Measurements from ENCODE around the gene KIAA0319L.
"Not testable (repeated sequence)": the region's sequence is repeated elsewhere in the genome, so short reads cannot be mapped to it uniquely, and the experiment has no call there.

The KIAA0319L gene

DNA sequence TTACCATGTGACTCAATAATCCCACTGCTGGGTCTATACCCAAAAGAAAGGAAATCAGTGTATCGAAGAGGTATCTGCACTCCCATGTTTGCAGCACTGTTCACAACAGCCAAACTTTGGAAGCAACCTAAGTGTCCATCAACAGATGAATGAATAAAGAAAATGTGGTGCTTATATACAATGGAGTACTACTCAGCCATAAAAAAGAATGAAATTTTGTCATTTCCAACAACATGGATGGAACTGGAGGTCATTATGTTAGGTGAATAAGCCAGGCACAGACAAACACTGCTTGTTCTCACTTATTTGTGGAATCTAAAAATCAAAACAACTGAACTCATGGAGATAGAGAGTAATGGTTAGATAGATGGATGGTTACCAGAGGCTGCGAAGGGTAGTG lies 79.3 kb downstream of the KIAA0319L start:
- DNase-seq: no peak

- DNase-seq: no peak
Measured at GRCh38 chr1:35475856-35476674, 81.1 kb downstream of the KIAA0319L start.

GRCh38 chr1:35475356-35475755 lies 81.8 kb downstream of the KIAA0319L start:
- DNase-seq: no peak

DNA sequence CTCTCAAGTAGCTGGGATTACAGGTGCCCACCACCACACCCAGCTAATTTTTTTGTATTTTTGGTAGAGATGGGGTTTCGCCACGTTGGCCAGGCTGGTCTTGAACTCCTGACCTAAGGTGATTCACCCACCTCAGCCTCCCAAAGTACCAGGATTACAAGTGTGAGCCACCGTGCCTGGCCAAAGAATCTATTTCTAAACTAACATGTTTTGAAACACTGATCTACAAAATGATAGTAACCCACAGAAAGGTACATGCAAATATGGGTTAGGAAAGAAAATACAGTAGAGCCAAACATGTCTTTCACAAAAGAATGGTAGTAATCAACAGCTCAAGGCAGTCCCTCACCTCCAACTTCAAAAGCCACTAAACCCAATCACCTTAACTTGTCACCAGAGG lies 84.0 kb downstream of the KIAA0319L start:
- DNase-seq: not testable (repeated sequence)

DNA sequence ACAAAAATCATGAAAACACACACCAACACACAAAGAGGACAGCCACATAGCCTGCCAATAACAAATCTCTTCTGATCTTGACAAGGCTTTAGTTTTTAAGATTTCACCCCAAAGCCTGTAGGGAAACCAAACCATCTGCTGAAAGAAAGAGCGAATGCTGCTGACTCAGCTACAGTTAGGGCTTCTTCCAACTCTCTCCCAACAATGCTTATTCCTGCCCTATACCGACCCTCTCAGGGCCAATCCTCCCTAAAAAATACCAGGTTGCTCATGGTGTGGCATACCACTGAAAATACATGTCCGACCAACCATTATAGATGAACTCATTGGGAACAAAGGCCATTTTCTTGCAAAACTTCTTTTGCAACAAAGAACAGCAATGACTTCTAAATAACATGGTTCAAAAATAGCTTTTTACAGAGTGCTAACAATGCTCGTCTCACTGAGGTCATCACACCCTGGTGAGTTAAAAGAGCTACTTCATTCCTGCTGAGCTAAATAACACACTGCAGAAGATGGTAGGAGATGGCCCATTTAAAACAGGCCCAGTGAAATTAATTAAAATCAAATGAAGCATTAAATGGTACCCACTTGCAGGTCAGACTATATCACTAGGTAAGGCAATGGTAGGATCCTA lies 86.1 kb downstream of the KIAA0319L start:
- no peak for DNase-seq

DNA sequence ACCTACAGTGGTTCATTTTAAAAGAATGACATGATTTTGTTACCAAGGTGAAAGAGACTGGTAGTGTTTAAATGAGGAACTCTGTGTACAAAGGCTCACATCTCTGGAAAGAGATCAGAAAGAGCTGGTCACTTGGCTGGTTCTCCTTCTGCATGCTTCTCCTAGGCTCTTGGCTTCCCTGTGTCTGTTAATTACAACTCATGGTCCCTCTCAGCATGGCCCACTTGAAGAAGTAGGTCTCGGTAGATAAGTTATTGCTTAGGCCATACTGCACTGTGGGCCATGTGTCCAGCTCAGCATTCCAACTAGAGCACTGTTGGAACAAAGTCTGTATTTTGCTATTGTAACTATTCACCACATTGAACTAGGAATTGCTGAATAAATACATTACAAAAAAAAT lies 91.1 kb downstream of the KIAA0319L start:
- no peak for DNase-seq

GRCh38 chr1:35463749-35464148 lies 93.5 kb downstream of the KIAA0319L start:
- DNase-seq: not testable (repeated sequence)

DNA sequence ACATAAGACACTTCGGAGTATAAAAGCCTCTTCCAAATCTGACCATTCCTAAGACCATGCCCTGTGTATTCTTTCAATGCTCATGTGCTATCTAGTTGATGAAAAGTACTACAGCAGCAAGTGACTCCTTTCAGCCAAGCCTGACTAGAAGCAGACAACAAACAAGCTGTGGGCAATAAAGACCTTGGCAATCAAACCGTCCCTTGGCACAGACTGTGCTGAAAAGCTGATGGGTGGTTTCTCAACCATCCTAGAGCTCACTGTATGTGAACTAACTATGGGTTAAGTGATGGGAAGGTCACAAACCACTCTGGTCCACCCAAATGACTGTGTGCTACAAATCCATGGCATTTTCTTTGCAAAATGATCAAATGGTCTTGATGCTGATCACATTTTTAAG lies 94.0 kb downstream of the KIAA0319L start:
- DNase-seq: no peak

DNA sequence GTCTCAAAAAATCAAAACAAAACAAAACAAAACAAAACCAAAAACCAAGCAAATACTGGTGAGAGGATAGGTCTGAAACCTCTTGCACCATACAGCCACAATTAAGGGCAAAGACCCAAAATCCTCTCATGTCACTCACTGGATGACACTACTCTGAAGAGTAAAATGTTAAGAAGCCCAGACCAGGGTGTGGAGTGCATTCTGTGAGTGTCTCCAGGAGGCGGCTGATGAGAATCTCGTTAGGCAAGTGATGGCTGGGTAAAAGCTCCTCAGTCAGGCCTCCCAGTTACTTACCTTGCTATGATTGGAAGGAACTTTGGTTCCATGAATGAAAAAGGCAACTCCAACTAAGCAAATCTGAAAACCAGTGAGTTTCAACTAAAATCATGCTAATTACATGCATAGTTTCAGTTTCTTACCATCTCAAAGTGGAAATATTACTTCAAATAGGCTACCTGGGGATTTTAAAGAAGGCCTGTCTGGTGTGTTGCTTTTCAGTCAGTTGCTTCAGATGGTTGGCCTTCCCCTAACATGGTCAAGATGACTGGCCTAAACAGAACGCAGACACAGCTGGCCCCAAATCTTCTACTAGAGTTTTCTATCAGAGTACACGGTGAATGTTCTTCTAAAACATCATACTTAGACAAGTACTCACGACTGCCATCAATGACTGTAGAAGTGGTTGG lies 95.1 kb downstream of the KIAA0319L start:
- no peak for DNase-seq

DNA sequence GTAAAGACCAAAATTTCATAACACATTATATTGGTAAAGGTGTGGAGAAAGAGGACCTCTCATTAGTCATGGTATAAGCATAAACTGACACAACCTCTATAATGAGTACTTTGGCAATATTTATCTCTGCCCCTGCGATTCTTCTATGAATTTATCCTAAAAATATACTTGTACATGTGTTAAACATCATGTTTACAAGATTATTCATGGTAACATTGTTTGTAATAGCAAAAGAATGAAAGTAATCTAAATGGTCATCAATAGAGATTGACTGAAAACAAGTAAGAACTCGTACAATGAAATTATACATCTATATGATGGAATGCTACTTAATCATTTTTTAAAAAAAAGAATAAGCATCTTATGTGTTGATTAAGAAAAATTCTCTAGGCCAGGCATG lies 96.4 kb downstream of the KIAA0319L start:
- no peak for DNase-seq

- no peak for DNase-seq
Measured at GRCh38 chr1:35454616-35455015, 102.6 kb downstream of the KIAA0319L start.

DNA sequence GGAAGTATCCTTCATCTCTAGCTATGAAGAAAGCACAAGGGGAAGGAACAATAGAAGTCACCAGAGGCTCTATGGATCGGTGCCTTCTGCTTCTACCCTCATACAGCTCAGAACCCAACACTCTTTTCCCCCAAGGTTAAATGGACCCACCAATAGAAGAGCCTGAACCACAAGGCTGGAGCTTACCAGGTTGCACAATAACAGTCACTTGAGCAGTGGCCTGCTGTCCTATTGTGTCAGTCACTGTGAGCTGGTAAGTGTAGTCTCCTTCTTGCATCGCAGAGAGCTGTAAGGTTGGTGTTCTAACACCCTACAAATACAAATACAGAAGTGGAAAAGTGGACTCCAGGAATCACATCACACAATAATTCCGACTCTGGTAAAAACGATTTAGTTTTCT lies 103.0 kb downstream of the KIAA0319L start:
- DNase-seq: no peak

DNA sequence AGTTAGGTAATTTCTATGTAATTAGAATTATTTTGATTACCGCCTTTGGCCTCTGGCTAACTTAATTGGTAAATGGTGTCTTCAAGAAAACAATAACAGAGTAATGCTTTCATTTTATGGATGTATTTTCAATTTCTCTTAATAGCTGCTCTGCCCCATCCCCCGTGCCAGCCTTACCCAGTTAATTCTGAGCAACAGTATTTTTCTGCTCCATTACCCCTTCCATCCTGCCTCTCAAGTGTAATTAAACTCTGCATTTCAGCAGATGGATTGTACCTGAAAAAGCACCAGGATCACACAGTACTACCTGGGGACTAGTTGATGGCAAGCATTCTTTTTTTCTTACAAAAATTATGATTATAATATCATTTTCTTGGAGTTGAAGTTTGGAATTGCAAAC lies 104.2 kb downstream of the KIAA0319L start:
- DNase-seq: no peak

- DNase-seq: no peak
Measured at GRCh38 chr1:35452106-35452774, 105.0 kb downstream of the KIAA0319L start.

- peak; percentile 80 for DNase-seq
Measured at GRCh38 chr1:35451125-35451528, 106.1 kb downstream of the KIAA0319L start.

DNA sequence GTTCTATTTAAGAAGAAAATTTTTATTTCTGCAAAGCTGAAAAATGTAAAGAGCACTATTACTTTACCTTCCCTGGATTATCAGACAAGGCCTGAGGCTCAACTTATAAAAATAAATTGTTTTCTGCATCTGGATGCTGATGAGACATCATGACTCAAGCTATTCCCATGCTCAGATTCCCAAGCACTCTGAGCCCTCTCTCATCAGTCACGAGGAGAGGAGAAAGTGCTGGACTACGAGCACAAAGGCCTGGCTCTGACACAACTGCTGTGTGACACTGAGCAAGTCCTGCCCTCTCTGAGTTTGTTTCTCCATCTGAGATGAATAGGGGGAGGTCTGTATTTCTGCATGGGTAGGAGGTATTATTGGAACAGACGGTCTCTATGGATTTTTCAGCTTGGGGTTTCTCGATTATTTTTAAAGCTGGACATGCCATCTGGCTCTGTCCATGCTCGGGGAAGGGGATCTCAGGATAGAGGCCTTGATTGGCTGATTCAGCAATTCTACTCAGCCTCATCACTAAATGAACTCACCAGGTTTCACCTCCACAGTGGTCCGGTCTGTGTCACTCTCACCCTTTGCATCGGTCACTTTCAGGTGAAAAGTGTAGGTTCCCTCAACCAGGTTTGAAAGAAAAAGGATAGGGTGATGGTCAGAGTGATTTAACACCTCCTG lies 107.7 kb downstream of the KIAA0319L start:
- no peak for DNase-seq

DNA sequence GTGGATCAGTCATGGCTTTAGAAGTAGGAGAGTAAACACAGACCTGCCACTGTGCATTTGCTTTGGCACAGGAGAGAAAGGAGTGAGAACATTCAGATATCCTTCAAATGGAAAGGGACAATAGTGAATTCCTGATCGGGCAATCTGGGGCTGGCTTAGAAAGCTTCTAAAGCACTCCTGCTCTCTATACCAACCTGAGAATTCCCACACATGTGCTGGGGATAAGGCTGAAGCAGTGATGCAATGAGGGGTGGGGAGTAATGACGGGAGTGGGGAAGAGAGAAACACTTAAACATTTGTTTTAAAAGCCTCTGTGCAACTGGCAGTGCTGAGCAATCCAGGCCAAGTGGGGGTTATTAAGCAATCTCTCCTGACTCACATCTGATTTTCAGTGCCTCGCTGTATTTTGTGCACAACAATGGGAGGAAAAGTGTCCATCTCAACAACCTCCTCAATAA lies 108.8 kb downstream of the KIAA0319L start:
- DNase-seq: no peak

- no peak for DNase-seq
Measured at GRCh38 chr1:35447278-35447677, 109.9 kb downstream of the KIAA0319L start.

DNA sequence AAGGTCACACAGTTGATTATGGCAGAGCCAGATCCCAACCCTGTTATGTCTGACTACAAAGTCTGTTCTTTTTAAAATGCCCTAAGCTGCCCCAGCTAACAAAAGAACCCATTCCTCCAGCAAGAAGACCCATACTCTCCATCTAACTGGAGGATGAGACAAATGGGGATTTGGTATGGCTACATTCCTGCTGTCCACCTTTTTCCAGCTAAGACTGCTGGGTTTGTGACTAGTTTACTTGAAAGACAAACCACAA lies 112.8 kb downstream of the KIAA0319L start:
- DNase-seq: no peak

- no peak for DNase-seq
Measured at GRCh38 chr1:35443768-35444518, 113.3 kb downstream of the KIAA0319L start.

DNA sequence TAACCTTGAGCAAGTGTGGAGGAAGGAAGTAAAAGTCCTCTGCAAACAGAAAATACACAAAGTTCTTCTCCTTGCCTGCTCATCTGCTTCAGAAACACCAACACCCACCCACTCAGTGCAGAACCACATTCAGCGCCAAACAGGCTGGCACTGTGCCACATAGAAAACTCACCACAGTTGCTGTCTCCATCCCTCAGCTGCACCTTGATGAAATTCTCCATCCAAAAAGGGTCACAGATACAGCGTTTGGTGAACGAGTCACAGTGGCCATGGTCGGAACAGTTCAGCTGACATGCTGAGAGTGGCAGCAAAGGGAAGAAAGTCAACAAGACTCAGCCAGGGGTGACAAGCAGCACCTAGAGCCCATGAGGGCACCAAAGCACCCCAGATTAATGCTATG lies 114.5 kb downstream of the KIAA0319L start:
- DNase-seq: no peak

GRCh38 chr1:35441926-35442579 lies 115.2 kb downstream of the KIAA0319L start:
- no peak for DNase-seq

Data from CD4-positive, alpha-beta T cell treated with Interleukin-21 for 1 hour (primary cell).